ENCODE results near the gene MAP3K4. TPM values are rescaled to one million over a fixed set of nuclear protein-coding genes. Genes with fewer than 3 reads are reported as not detected.

Gene MAP3K4
- total RNA-seq, 1 donor from 2014 or later = 95.0 TPM

DNA sequence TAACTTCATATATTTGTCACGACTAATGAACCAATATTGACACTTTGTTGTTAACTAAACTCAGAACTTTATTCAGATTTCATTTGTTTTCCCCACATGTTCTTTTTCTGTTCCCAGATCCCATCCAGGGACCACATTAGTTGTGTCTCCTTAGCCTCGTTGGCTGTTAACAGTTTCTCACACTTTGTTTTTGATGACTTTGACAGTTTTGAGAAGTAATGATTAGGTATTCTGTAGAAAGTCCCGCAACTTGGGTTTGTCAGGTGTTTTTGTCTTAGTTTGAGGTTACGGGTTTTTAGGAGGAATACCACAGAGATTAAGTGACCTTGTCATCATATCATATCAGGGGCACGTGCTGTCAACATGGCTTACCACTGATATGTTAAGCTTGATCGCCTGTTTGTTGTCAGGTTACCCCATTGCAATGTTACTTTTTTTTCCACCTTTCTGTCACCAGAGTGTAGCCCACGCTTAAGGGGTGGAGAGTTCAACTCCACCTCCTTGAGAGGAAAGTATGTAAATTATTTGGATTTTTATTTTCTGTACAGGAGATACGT lies 32.9 kb downstream of the MAP3K4 start:
- intact Hi-C loops (cut with DNase I) = no loop called here
- DNase-seq (ENCODE audit: low spot score) = no peak
- ATAC-seq = no peak

- intact Hi-C loops (cut with DNase I) = no loop called here
- DNase-seq (ENCODE audit: low spot score) (no peak), ATAC-seq (no peak)
These were observed 35.8 kb downstream of the MAP3K4 start for GRCh38 chr6:161027385-161027784.

DNA sequence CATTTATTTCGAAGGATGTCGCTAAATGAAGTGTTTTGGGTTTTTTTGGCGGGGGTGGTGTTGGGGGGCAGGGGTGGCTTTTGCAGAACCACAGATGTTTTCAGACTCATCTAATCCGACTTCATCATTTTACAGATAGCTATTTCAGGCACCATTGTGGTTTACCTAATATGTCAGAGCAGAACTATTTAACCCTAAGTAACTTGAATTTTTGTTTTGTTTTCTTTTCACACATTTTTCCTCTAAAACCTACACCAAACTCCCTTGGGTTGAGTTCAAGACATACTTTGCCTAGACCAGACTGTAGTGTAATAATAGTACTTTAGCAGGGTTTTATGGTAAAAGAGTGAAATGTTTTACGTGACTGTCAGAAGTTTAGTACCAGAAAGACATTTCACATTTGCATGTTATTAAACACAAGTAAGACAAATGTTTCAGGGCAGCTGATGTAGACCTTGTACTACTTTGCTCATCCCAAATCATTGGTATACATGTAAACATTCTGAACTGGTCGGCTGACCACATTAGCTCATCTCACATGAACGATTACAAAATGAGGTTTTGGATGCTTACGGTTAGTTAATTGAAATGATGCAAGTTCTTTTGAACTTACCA lies 37.7 kb downstream of the MAP3K4 start:
- ATAC-seq (peak; percentile 89), DNase-seq (ENCODE audit: low spot score) (no peak)
- intact Hi-C loops (cut with DNase I) = no loop called here

DNA sequence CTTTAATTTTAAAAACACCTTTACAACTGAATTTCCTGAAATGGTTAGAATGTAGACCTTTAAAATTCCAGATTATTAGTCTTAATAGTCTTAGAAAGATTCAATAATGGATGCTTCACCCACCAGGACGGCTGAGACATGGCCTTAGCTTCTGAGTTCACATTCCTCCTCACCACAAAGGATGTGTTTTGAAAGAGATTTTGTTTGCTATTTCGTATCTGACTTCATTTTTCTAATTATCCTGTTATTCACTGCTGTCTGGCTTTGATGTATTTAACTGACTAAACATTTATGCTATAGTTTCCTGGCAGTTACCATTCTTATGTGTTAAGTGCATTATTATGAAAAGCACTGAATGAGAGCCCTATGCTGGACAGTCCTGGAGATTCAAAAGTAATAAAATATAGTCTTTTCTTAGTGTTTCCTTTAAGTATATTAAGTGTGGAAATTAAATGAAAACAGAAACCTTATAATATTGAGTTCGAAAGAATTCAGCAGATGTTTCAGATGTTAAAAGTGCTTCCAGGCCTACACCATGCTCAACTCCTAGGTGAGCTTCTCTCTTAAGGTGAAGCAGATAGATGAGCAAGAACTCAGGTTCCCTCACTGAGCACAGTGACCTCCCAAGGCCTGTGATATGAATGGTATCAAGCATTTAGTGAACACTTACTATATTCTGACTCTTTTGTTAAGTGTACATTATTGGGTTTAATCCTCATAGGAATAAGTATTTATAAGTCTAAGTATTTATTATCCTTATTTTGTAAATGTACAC lies 40.3 kb downstream of the MAP3K4 start:
- intact Hi-C loops (cut with DNase I) = no loop called here
- ATAC-seq (no peak), DNase-seq (ENCODE audit: low spot score) (no peak)

DNA sequence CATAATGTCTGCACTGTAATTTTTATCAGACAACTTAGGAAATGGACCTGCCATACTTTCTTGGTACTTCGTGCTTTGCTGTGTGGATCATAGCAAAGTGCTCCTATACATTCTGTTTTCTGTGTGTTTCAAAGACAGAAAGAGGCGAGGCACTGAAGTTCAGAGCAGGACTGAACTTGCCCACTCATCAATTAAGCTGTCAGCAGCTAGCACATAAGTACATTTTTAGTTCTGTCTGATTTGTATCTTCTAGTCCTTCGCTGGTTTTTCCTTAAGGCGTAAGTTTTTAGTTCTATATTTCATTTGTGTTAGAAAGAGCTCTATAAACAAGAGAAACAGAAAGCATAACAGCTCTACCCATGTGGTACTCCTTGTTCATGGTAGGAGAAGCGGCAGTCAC lies 42.1 kb downstream of the MAP3K4 start:
- ATAC-seq (no peak), DNase-seq (ENCODE audit: low spot score) (no peak)
- intact Hi-C loops (cut with DNase I) = no loop called here

- ATAC-seq (no peak), DNase-seq (ENCODE audit: low spot score) (no peak)
- intact Hi-C loops (cut with DNase I) = no loop called here
These were observed 43.8 kb downstream of the MAP3K4 start for GRCh38 chr6:161035182-161035980.

- DNase-seq (ENCODE audit: low spot score) = no peak
- ATAC-seq = no peak
- intact Hi-C loops (cut with DNase I) = no loop called here
These were observed 44.4 kb downstream of the MAP3K4 start for GRCh38 chr6:161035981-161036263.

GRCh38 chr6:161037873-161038228 lies 46.3 kb downstream of the MAP3K4 start:
- intact Hi-C loops (cut with DNase I) = no loop called here
- DNase-seq (ENCODE audit: low spot score) = no peak
- no peak for ATAC-seq

- no peak for DNase-seq (ENCODE audit: low spot score)
- ATAC-seq = peak; percentile 42
- intact Hi-C loops (cut with DNase I) = no loop called here
These were observed 46.9 kb downstream of the MAP3K4 start for GRCh38 chr6:161038229-161039031.

- DNase-seq (ENCODE audit: low spot score) (no peak), ATAC-seq (no peak)
- intact Hi-C loops (cut with DNase I) = no loop called here
These were observed 49.7 kb downstream of the MAP3K4 start for GRCh38 chr6:161041274-161041673.

- ATAC-seq (no peak), DNase-seq (ENCODE audit: low spot score) (no peak)
- intact Hi-C loops (cut with DNase I) = no loop called here
These were observed 52.8 kb downstream of the MAP3K4 start for GRCh38 chr6:161044335-161044734.

- DNase-seq (ENCODE audit: low spot score) = no peak
- intact Hi-C loops (cut with DNase I) = no loop called here
- ATAC-seq = peak; percentile 50
These were observed 57.1 kb downstream of the MAP3K4 start for GRCh38 chr6:161048641-161049040.

DNA sequence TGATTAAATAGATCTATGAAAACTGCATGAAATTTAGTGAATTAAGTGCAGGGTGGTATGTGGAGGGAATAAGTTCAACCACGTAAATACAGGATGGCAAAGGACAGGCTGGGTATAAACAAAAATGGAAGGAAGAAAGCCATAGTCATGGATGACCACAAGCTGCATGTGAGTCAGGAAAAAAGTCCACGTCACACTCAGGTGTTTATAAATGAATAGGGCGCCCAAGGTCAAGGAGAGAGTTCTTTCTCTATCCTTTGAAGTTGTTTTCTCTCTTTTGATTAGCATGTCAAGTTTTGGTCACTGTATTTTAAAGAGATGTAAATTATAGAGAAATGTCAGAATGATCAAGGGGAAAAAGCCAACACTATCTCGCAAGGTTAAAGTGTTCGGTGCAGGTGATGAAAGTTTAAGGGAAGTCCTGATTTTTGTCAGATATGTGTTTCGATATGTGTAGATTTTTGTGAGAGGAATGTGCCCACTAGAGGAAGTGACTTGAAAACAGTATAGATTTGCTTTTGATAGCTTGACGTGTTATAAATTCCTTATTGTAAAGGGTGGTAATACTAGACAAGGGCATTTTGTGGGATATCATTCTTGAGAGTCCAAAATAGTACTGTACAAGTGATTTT lies 58.7 kb downstream of the MAP3K4 start:
- DNase-seq (ENCODE audit: low spot score) (no peak), ATAC-seq (no peak)
- intact Hi-C loops (cut with DNase I) = no loop called here

DNA sequence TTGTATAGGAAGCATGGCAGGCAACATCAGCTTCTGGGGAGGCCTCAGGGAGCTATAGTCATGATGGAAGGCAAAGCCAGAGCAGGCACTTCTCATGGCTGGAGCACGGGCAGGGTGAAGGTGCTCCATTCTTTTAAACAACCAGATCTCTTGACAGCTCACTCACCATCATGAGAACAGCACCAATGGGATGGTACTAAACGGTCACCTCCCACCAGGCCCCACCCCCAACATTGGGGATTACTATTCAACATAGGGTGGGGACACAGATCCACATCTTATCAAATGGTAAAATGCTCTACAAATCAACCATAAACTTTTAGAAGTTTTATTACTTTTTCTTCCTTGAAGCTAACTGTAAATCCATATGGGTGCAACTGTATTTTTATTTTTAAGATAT lies 61.5 kb downstream of the MAP3K4 start:
- ATAC-seq (no peak), DNase-seq (ENCODE audit: low spot score) (no peak)
- intact Hi-C loops (cut with DNase I) = no loop called here

DNA sequence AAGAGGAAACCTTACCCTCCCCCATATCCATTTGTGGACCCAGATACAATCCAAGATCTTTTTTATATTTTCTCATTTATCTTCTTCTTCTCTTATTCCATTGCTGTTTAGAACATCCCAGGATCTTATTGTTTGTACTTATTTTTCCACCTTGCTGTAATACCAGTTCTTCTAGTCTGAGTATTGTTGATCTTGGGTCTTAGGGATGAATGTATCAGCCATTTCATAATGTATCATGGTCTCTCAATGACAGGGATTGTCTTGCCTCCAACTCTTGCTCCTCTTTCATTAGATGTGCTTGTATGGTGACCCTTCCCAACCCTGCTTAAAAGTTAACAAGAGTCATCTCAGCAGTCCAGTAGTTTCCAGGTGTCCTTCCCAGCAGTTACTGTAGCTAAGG lies 63.3 kb downstream of the MAP3K4 start:
- intact Hi-C loops (cut with DNase I) = no loop called here
- DNase-seq (ENCODE audit: low spot score) (no peak), ATAC-seq (no peak)

- intact Hi-C loops (cut with DNase I) = no loop called here
- ATAC-seq (no peak), DNase-seq (ENCODE audit: low spot score) (no peak)
These were observed 64.9 kb downstream of the MAP3K4 start for GRCh38 chr6:161056451-161056850.

DNA sequence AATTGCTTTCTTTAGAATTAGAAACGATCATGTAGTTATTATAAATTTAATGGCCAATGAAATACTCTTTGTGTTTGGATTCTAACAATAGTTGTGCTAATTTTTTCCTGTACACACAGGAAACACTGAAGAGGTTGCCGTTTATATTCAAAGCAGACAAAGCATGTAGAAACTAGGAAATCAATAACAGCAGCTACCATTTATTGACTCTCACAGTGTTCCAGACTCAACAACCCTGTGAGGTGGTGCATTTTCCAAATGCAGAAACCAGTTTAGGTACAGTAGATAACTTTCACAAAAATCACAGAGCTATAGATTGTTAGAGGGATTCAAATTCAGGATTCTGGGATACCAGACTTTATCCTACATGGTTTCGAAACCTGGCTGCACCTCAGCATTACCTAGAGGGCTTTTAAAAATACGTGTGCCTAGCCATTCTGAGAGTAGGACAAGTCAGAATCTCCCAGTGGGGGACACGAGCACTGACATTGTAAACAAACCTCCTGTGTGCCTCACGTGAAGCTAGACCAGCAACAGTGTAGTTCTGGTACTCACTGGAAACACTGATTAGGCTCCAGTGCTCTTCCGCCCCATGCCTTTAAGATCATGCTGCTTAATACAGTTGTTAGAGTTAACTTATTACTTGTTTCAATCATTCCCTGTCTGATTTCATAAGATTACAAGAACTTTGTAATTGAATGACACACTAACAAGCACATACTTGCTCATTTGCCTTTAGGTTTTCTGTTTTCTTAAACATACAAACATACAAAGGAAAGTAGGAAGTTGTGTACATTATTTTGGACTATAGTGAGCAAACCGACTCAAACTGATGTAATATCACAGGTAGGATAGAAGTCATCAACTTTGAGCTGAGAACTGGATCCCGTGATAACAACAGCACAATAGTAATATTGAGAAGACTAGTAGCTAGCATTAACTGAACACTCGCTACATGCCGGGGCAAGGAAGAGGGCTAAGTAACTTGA lies 65.8 kb downstream of the MAP3K4 start:
- intact Hi-C loops (cut with DNase I) = no loop called here
- ATAC-seq (no peak), DNase-seq (ENCODE audit: low spot score) (no peak)

- intact Hi-C loops (cut with DNase I) = no loop called here
- DNase-seq (ENCODE audit: low spot score) (no peak), ATAC-seq (no peak)
These were observed 67.2 kb downstream of the MAP3K4 start for GRCh38 chr6:161058741-161059140.
